Activated B cell treated with CpG ODN at 0.5 μM for 24 hours (primary cell): ENCODE results near the gene COPG1. TPM values are rescaled to one million over a fixed set of nuclear protein-coding genes. Genes with fewer than 3 reads are reported as not detected.

Source experiments
- ATAC-seq: fragments of 200-7000 bp; cut with Tn5 transposase; one replicate; pipeline ENCODE4 v1.10.0; 2021; ENCODE audit warnings: low read depth, mild to moderate bottlenecking, moderate library complexity
- CTCF ChIA-PET: fragments of 350-600 bp; sonication (Branson Sonifier 250); formaldehyde crosslinking; loops from one replicate; lab custom pipeline; 2021; ENCODE audit warnings: antibody characterized with exemption; lab: Charles Lee
- POLR2A ChIA-PET: fragments of 350-600 bp; sonication (Branson Sonifier 250); formaldehyde crosslinking; loops from one replicate; lab custom pipeline; 2021; ENCODE audit warnings: antibody characterized with exemption; lab: Charles Lee
- DNase-seq: peaks from one replicate; pipeline ENCODE4 v3.0.0; 2022
- H3K27ac Mint-ChIP-seq: one replicate; pipeline ENCODE4 v1.8.0; 2020; ENCODE audit warnings: mixed read lengths
- H3K27me3 Mint-ChIP-seq: one replicate; pipeline ENCODE4 v1.8.0; 2021; ENCODE audit warnings: mixed read lengths
- H3K36me3 Mint-ChIP-seq: one replicate; pipeline ENCODE4 v1.8.0; 2021; ENCODE audit warnings: low read depth, mixed read lengths
- H3K4me1 Mint-ChIP-seq: one replicate; pipeline ENCODE4 v1.8.0; 2021; ENCODE audit warnings: mixed read lengths
- H3K4me3 Mint-ChIP-seq: one replicate; pipeline ENCODE4 v1.8.0; 2020; ENCODE audit warnings: mild to moderate bottlenecking, mixed read lengths
- H3K9me3 Mint-ChIP-seq: one replicate; pipeline ENCODE4 v1.8.0; 2020; ENCODE audit warnings: mixed read lengths
- CTCF ChIP-seq: fragments of 200-600 bp; IDR thresholded peaks from one replicate; pipeline ENCODE4 v1.8.0; 2022; ENCODE audit warnings: antibody characterized with exemption, mild to moderate bottlenecking
- intact Hi-C: fragments of 100-400 bp; cut with micrococcal nuclease; formaldehyde crosslinking; loops from one replicate; pipeline ENCODE4 v1.15.1; 2024
- total RNA-seq: library from RNA; stranded (reverse); gene quantifications from 2 replicates; pipeline ENCODE4 v1.2.3, GENCODE V29; 2022

COPG1 gene
- total RNA-seq, 1 donor from 2014 or later, result 101 TPM

GRCh38 chr3:129266651-129267050 lies 17.2 kb downstream of the COPG1 start:
- TF ChIP-seq CTCF, result no peak
- ATAC-seq (no peak), DNase-seq (no peak)
- H3K9me3 Mint-ChIP-seq, result no peaks in the 10 kb centered on the region
- CTCF ChIA-PET, result no interaction called here
- no peak overlapping the region for H3K4me3 Mint-ChIP-seq
- peaks cover 95% of the 10 kb centered on the region for H3K36me3 Mint-ChIP-seq
- H3K27ac Mint-ChIP-seq, result no peak overlapping the region
- POLR2A ChIA-PET, result interaction anchor here (0.6 kb wide), 1 partner anchor 26 kb away, joined by 3 read pairs; no protein-coding TSS in a partner anchor
- H3K27me3 Mint-ChIP-seq, result no peaks in the 10 kb centered on the region
- intact Hi-C loops, result no loop called here
- no peaks in the 10 kb centered on the region for H3K4me1 Mint-ChIP-seq

GRCh38 chr3:129268396-129268795 lies 19.0 kb downstream of the COPG1 start:
- CTCF ChIA-PET, result no interaction called here
- no peak for ATAC-seq
- no peak overlapping the region for H3K4me3 Mint-ChIP-seq
- no peak for DNase-seq
- no peaks in the 10 kb centered on the region for H3K4me1 Mint-ChIP-seq
- H3K9me3 Mint-ChIP-seq, result no peaks in the 10 kb centered on the region
- H3K36me3 Mint-ChIP-seq, result peaks cover 98% of the 10 kb centered on the region
- POLR2A ChIA-PET, result no interaction called here
- intact Hi-C loops, result no loop called here
- no peak overlapping the region for H3K27ac Mint-ChIP-seq
- TF ChIP-seq CTCF, result no peak
- H3K27me3 Mint-ChIP-seq, result no peaks in the 10 kb centered on the region

- no peak for TF ChIP-seq CTCF
- Mint-ChIP-seq H3K4me1 (peaks cover 22% of the 10 kb centered on the region), H3K36me3 (peaks cover 96% of the 10 kb centered on the region), H3K27ac (no peak overlapping the region), H3K9me3 (no peaks in the 10 kb centered on the region), H3K4me3 (no peak overlapping the region), H3K27me3 (no peaks in the 10 kb centered on the region)
- ATAC-seq, result no peak
- intact Hi-C loops, result loop anchor here (1.0 kb wide), 1 partner anchor 45 kb away; a partner anchor contains a TSS
- POLR2A ChIA-PET, result interaction anchor here (1.4 to 1.6 kb wide), 2 partner anchors 12 to 45 kb away, joined by 8 to 9 read pairs; a partner anchor contains a TSS
- CTCF ChIA-PET, result interaction anchor here (0.6 to 1.9 kb wide), 4 partner anchors 22 to 301 kb away, joined by 3 to 19 read pairs (median 3); partner anchors contain the start of gene COPG1
- DNase-seq, result no peak
Measured at GRCh38 chr3:129271674-129272073, 22.3 kb downstream of the COPG1 start.

- H3K4me3 Mint-ChIP-seq, result peak overlapping the region; percentile 56
Measured at GRCh38 chr3:129276385-129276784, 27.0 kb downstream of the COPG1 start.

More at GRCh38 chr3:129276385-129276784, 27.0 kb downstream of the COPG1 start:
- ATAC-seq (peak; percentile 67), DNase-seq (peak; percentile 61)
- ChIA-PET CTCF (interaction anchor here (4.6 kb wide), 1 partner anchor 40 kb away, joined by 21 read pairs; a partner anchor contains a TSS), POLR2A (interaction anchor here (0.6 to 8.5 kb wide), 5 partner anchors 21 to 346 kb away, joined by 5 to 172 read pairs (median 6); partner anchors contain the start of gene COPG1)
- intact Hi-C loops, result loop anchor here (1.0 to 5.0 kb wide), 5 partner anchors 27 to 1224 kb away; partner anchors contain the start of genes COPG1 and SEC61A1
- H3K9me3 Mint-ChIP-seq, result no peaks in the 10 kb centered on the region
- no peaks in the 10 kb centered on the region for H3K27me3 Mint-ChIP-seq
- H3K36me3 Mint-ChIP-seq, result peaks cover 66% of the 10 kb centered on the region
- TF ChIP-seq CTCF, result no peak
- peaks cover 58% of the 10 kb centered on the region for H3K4me1 Mint-ChIP-seq
- peak overlapping the region; percentile 61 for H3K27ac Mint-ChIP-seq
